Vagina (tissue), 2 donors: ENCODE results near the gene ZNF467.

Source experiments
- POLR2AphosphoS5 ChIP-seq, 2 donors: sonication (generic); formaldehyde crosslinking; IDR thresholded peaks; one replicate each; pipeline ENCODE4 v1.9.0; 2017; ENCODE audit warnings: antibody characterized with exemption in 2 of 2, mild to moderate bottlenecking in 2 of 2, low read depth in 1 of 2; ENCODE audit not compliant: insufficient read depth in 1 of 2
- TF ChIP-seq, protein P1 (sequence below), 3 experiments: fragments of 450-650 bp in 2 of 3; fragments of 200-600 bp in 1 of 3; sonication (generic) in 1 of 3; IDR thresholded peaks; one replicate each; pipeline ENCODE4 v1.5.1; 2017 to 2019; ENCODE audit warnings: antibody characterized with exemption in 3 of 3, mild to moderate bottlenecking in 2 of 3, moderate library complexity in 2 of 3

DNA sequence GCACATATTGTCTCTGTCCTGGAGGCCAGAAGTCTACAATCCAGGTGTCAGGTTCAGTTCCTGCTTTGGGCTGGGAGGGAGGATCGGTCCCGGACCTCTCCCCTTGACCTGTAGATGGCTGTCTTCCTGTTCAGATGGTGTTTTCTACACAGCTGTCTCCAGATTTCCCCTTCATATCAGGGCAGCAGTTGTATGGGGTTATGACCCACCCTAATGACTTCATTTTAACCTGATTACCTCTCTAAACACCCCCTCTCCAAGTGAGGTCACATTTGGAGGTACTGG lies 38.7 kb downstream of the ZNF467 start:
- TF ChIP-seq, protein P1, sequence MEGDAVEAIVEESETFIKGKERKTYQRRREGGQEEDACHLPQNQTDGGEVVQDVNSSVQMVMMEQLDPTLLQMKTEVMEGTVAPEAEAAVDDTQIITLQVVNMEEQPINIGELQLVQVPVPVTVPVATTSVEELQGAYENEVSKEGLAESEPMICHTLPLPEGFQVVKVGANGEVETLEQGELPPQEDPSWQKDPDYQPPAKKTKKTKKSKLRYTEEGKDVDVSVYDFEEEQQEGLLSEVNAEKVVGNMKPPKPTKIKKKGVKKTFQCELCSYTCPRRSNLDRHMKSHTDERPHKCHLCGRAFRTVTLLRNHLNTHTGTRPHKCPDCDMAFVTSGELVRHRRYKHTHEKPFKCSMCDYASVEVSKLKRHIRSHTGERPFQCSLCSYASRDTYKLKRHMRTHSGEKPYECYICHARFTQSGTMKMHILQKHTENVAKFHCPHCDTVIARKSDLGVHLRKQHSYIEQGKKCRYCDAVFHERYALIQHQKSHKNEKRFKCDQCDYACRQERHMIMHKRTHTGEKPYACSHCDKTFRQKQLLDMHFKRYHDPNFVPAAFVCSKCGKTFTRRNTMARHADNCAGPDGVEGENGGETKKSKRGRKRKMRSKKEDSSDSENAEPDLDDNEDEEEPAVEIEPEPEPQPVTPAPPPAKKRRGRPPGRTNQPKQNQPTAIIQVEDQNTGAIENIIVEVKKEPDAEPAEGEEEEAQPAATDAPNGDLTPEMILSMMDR (IDR thresholded peaks at IDR 0.05) = no peak
- no peak for TF ChIP-seq POLR2AphosphoS5 (IDR thresholded peaks at IDR 0.05; ENCODE audit: insufficient read depth in 1 of 2, low read depth in 1 of 2)
